ENCODE data around the gene ZNF581. TPM values are rescaled to one million over a fixed set of nuclear protein-coding genes. Genes with fewer than 3 reads are reported as not detected.

Gene ZNF581
- polyA plus RNA-seq, 1 experiment = 31.3 TPM

GRCh38 chr19:55623561-55623960, 19.9 kb upstream of the ZNF581 start:
- Histone ChIP-seq H3K27me3 (ENCODE audit: control insufficient read depth, insufficient read depth, low read length) (no peaks in the 10 kb centered on the region), H3K4me3 (ENCODE audit: low read depth, low read length) (no peak overlapping the region), H3K36me3 (ENCODE audit: control insufficient read depth, insufficient read depth, low read length) (peaks cover 6% of the 10 kb centered on the region)
- no peak for DNase-seq (ENCODE audit: low read depth)
- ChIA-PET CTCF (interaction anchor here (0.7 to 5.7 kb wide), 3 partner anchors 9 to 120 kb away, joined by 3 to 30 read pairs (median 9); partner anchors contain the start of gene ZNF865), POLR2A (no interaction called here)
- TF ChIP-seq CTCF (IDR thresholded peaks at IDR 0.05; ENCODE audit: insufficient read depth, low read depth, low read length) = no peak

GRCh38 chr19:55624109-55625003, 19.1 kb upstream of the ZNF581 start, which contains the start of gene ZNF784:
ZNF784 (minus strand) TSS chr19:55624566; CDS start chr19:55624561, 5 bp downstream.
- TF ChIP-seq CTCF (IDR thresholded peaks at IDR 0.05; ENCODE audit: insufficient read depth, low read depth, low read length) = no peak
- CTCF ChIA-PET = interaction anchor here (0.8 to 5.7 kb wide), 7 partner anchors 9 to 464 kb away, joined by 3 to 30 read pairs (median 5); partner anchors contain the start of gene ZNF865
- DNase-seq (ENCODE audit: low read depth) = no peak
- POLR2A ChIA-PET = interaction anchor here (0.6 kb wide), 2 partner anchors 53 to 394 kb away, joined by 5 to 9 read pairs; no protein-coding TSS in a partner anchor
- peak within 1 kb of the TSS; percentile 82 for H3K4me3 ChIP-seq (ENCODE audit: low read depth, low read length)
- H3K36me3 ChIP-seq (ENCODE audit: control insufficient read depth, insufficient read depth, low read length) = peaks cover 6% of the 10 kb centered on the region
- H3K27me3 ChIP-seq (ENCODE audit: control insufficient read depth, insufficient read depth, low read length) = no peaks in the 10 kb centered on the region

- ChIA-PET CTCF (interaction anchor here (0.7 to 5.7 kb wide), 9 partner anchors 8 to 464 kb away, joined by 3 to 30 read pairs (median 4); partner anchors contain the start of gene ZNF865), POLR2A (interaction anchor here (0.7 kb wide), 1 partner anchor 115 kb away, joined by 13 read pairs; no protein-coding TSS in a partner anchor)
- Histone ChIP-seq H3K4me3 (ENCODE audit: low read depth, low read length) (peak overlapping the region; percentile 82), H3K36me3 (ENCODE audit: control insufficient read depth, insufficient read depth, low read length) (peaks cover 6% of the 10 kb centered on the region), H3K27me3 (ENCODE audit: control insufficient read depth, insufficient read depth, low read length) (no peaks in the 10 kb centered on the region)
- no peak for DNase-seq (ENCODE audit: low read depth)
- no peak for TF ChIP-seq CTCF (IDR thresholded peaks at IDR 0.05; ENCODE audit: insufficient read depth, low read depth, low read length)
These were observed 18.5 kb upstream of the ZNF581 start for GRCh38 chr19:55625004-55625326.

- CTCF ChIA-PET = interaction anchor here (0.6 to 5.7 kb wide), 5 partner anchors 14 to 109 kb away, joined by 3 to 30 read pairs (median 4); partner anchors contain the start of genes ZNF580 and ZNF865
- DNase-seq (ENCODE audit: low read depth) = no peak
- POLR2A ChIA-PET = no interaction called here
These were observed 17.1 kb upstream of the ZNF581 start for GRCh38 chr19:55626350-55626749.

More at GRCh38 chr19:55626350-55626749, 17.1 kb upstream of the ZNF581 start:
- H3K4me3 ChIP-seq (ENCODE audit: low read depth, low read length) = no peak overlapping the region
- TF ChIP-seq CTCF (IDR thresholded peaks at IDR 0.05; ENCODE audit: insufficient read depth, low read depth, low read length) = no peak
- no peaks in the 10 kb centered on the region for H3K27me3 ChIP-seq (ENCODE audit: control insufficient read depth, insufficient read depth, low read length)
- H3K36me3 ChIP-seq (ENCODE audit: control insufficient read depth, insufficient read depth, low read length) = peaks cover 3% of the 10 kb centered on the region
